HEK293 (cell line): ENCODE data around the gene TACR2.

Experiments
- ATF2 ChIP-seq: fragments of 450-650 bp; formaldehyde crosslinking; IDR thresholded peaks from 2 replicates; pipeline ENCODE4 v1.5.1; 2016; ENCODE audit warnings: missing biosample characterization, missing genetic modification characterization, low read depth
- HOXA7 ChIP-seq: sonication (generic); formaldehyde crosslinking; IDR thresholded peaks from 2 replicates; pipeline ENCODE4 v1.8.1; 2022; ENCODE audit warnings: missing genetic modification reagents, borderline replicate concordance
- KLF8 ChIP-seq: fragments of 450-650 bp; formaldehyde crosslinking; IDR thresholded peaks from 2 replicates; pipeline ENCODE4 v1.5.1; 2016; ENCODE audit warnings: missing biosample characterization, missing genetic modification characterization
- PRDM1 ChIP-seq: fragments of 450-650 bp; formaldehyde crosslinking; IDR thresholded peaks from 2 replicates; pipeline ENCODE4; 2016; ENCODE audit warnings: missing biosample characterization, missing genetic modification characterization
- RBAK ChIP-seq: fragments of 450-650 bp; formaldehyde crosslinking; IDR thresholded peaks from 2 replicates; pipeline ENCODE4 v1.5.1; 2016; ENCODE audit warnings: missing biosample characterization, missing genetic modification characterization
- SCRT2 ChIP-seq: fragments of 450-650 bp; formaldehyde crosslinking; IDR thresholded peaks from 2 replicates; pipeline ENCODE4 v1.5.1; 2016; ENCODE audit warnings: missing biosample characterization, missing genetic modification characterization
- ZBTB21 ChIP-seq: fragments of 450-650 bp; formaldehyde crosslinking; IDR thresholded peaks from 2 replicates; pipeline ENCODE4 v1.5.1; 2017; ENCODE audit warnings: missing biosample characterization, missing genetic modification characterization
- ZBTB26 ChIP-seq: fragments of 450-650 bp; formaldehyde crosslinking; optimal IDR thresholded peaks from 2 replicates; pipeline ENCODE3; 2016; ENCODE audit warnings: missing biosample characterization, mild to moderate bottlenecking, missing genetic modification characterization
- ZBTB7A ChIP-seq: fragments of 450-650 bp; formaldehyde crosslinking; IDR thresholded peaks from 2 replicates; pipeline ENCODE4 v1.5.1; 2016; ENCODE audit warnings: low read depth, missing biosample characterization, missing genetic modification characterization
- ZEB2 ChIP-seq: fragments of 450-650 bp; formaldehyde crosslinking; IDR thresholded peaks from 2 replicates; pipeline ENCODE4 v1.5.1; 2016; ENCODE audit warnings: missing biosample characterization, missing genetic modification characterization
- ZNF10 ChIP-seq: fragments of 450-650 bp; formaldehyde crosslinking; IDR thresholded peaks from 2 replicates; pipeline ENCODE4 v1.5.1; 2017; ENCODE audit warnings: missing biosample characterization, missing genetic modification characterization
- ZNF114 ChIP-seq: fragments of 450-650 bp; formaldehyde crosslinking; IDR thresholded peaks from 2 replicates; pipeline ENCODE4 v1.5.0; 2017; ENCODE audit warnings: missing biosample characterization, missing genetic modification characterization
- ZNF138 ChIP-seq: fragments of 450-650 bp; formaldehyde crosslinking; IDR thresholded peaks from 2 replicates; pipeline ENCODE4 v1.5.1; 2016; ENCODE audit warnings: missing biosample characterization, missing genetic modification characterization, borderline replicate concordance
- ZNF157 ChIP-seq: fragments of 450-650 bp; formaldehyde crosslinking; IDR thresholded peaks from 2 replicates; pipeline ENCODE4 v1.5.1; 2016; ENCODE audit warnings: missing biosample characterization, missing genetic modification characterization
- ZNF221 ChIP-seq: fragments of 450-650 bp; formaldehyde crosslinking; IDR thresholded peaks from 2 replicates; pipeline ENCODE4 v1.5.1; 2017; ENCODE audit warnings: missing biosample characterization, missing genetic modification characterization, borderline replicate concordance
- ZNF416 ChIP-seq: fragments of 450-650 bp; formaldehyde crosslinking; IDR thresholded peaks from 2 replicates; pipeline ENCODE4 v1.5.1; 2016; ENCODE audit warnings: missing biosample characterization, missing genetic modification characterization
- ZNF433 ChIP-seq: fragments of 450-650 bp; formaldehyde crosslinking; IDR thresholded peaks from 2 replicates; pipeline ENCODE4 v1.5.1; 2016; ENCODE audit warnings: missing biosample characterization, missing genetic modification characterization, low read depth
- ZNF529 ChIP-seq: fragments of 450-650 bp; formaldehyde crosslinking; IDR thresholded peaks from 2 replicates; pipeline ENCODE4 v1.5.1; 2017; ENCODE audit warnings: missing genetic modification characterization, missing biosample characterization; ENCODE audit not compliant: insufficient replicate concordance
- ZNF549 ChIP-seq: fragments of 450-650 bp; IDR thresholded peaks from 2 replicates; pipeline ENCODE4 v1.5.1; 2018; ENCODE audit warnings: missing biosample characterization, missing genetic modification characterization, mild to moderate bottlenecking, inconsistent platforms, moderate library complexity
- ZNF623 ChIP-seq: fragments of 450-650 bp; formaldehyde crosslinking; IDR thresholded peaks from 2 replicates; pipeline ENCODE4 v1.5.1; 2016; ENCODE audit warnings: missing biosample characterization, missing genetic modification characterization
- ZNF658 ChIP-seq: fragments of 450-650 bp; formaldehyde crosslinking; IDR thresholded peaks from 2 replicates; pipeline ENCODE4; 2016; ENCODE audit warnings: missing biosample characterization, missing genetic modification characterization
- ZNF701 ChIP-seq: fragments of 450-650 bp; formaldehyde crosslinking; IDR thresholded peaks from 2 replicates; pipeline ENCODE4 v1.5.1; 2016; ENCODE audit warnings: missing biosample characterization, missing genetic modification characterization
- ZNF768 ChIP-seq: fragments of 450-650 bp; formaldehyde crosslinking; IDR thresholded peaks from 2 replicates; pipeline ENCODE4 v1.5.1; 2018; ENCODE audit warnings: missing biosample characterization, mild to moderate bottlenecking, missing genetic modification characterization
- ZNF776 ChIP-seq: fragments of 450-650 bp; formaldehyde crosslinking; IDR thresholded peaks from 2 replicates; pipeline ENCODE4 v1.5.0; 2017; ENCODE audit warnings: missing biosample characterization, missing genetic modification characterization, borderline replicate concordance
- ZNF843 ChIP-seq: fragments of 450-650 bp; formaldehyde crosslinking; IDR thresholded peaks from 2 replicates; pipeline ENCODE4 v1.5.1; 2016; ENCODE audit warnings: missing biosample characterization, missing genetic modification characterization
- ZSCAN30 ChIP-seq: fragments of 450-650 bp; IDR thresholded peaks from 2 replicates; pipeline ENCODE4 v1.5.1; 2018; ENCODE audit warnings: missing biosample characterization, mild to moderate bottlenecking, missing genetic modification characterization, moderate library complexity
- ZXDB ChIP-seq: fragments of 450-650 bp; formaldehyde crosslinking; IDR thresholded peaks from 2 replicates; pipeline ENCODE4 v1.5.1; 2016; ENCODE audit warnings: missing biosample characterization, missing genetic modification characterization
- TF ChIP-seq, protein P1 (sequence below): fragments of 450-650 bp; formaldehyde crosslinking; IDR thresholded peaks from 2 replicates; pipeline ENCODE4 v1.5.1; 2017; ENCODE audit warnings: missing biosample characterization, missing genetic modification characterization
- TF ChIP-seq, protein P2 (sequence below): sonication (generic); formaldehyde crosslinking; IDR thresholded peaks from 2 replicates; pipeline ENCODE4 v1.8.1; 2022; ENCODE audit warnings: mild to moderate bottlenecking, moderate library complexity, missing genetic modification reagents
- TF ChIP-seq, protein P3 (sequence below): fragments of 450-650 bp; formaldehyde crosslinking; conservative IDR thresholded peaks from 2 replicates; pipeline ENCODE4 v1.5.1; 2016; ENCODE audit warnings: low read depth, missing biosample characterization, missing genetic modification characterization
- TF ChIP-seq, protein P4 (sequence below): fragments of 450-650 bp; formaldehyde crosslinking; IDR thresholded peaks from 2 replicates; pipeline ENCODE4 v1.5.1; 2016; ENCODE audit warnings: missing biosample characterization, missing genetic modification characterization

TACR2 gene

GRCh38 chr10:69408318-69409175 lies 8.2 kb downstream of the TACR2 start (continued):
- TF ChIP-seq ZBTB26 (tag by site-specific recombination): peak; percentile 70
- TF ChIP-seq ZXDB (tag by site-specific recombination): peak; percentile 44; the same call in 1 of the 2 replicates
- no peak for TF ChIP-seq ZNF776 (tag by site-specific recombination)
- TF ChIP-seq RBAK (tag by site-specific recombination): no peak
- TF ChIP-seq ZNF658 (tag by site-specific recombination): no peak
- TF ChIP-seq HOXA7: no peak
- TF ChIP-seq ZNF529 (tag by site-specific recombination): no peak
- no peak for TF ChIP-seq ZNF549 (tag by site-specific recombination)
- TF ChIP-seq ZNF416: no peak
- TF ChIP-seq, protein P1, sequence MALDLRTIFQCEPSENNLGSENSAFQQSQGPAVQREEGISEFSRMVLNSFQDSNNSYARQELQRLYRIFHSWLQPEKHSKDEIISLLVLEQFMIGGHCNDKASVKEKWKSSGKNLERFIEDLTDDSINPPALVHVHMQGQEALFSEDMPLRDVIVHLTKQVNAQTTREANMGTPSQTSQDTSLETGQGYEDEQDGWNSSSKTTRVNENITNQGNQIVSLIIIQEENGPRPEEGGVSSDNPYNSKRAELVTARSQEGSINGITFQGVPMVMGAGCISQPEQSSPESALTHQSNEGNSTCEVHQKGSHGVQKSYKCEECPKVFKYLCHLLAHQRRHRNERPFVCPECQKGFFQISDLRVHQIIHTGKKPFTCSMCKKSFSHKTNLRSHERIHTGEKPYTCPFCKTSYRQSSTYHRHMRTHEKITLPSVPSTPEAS (tag by site-specific recombination): no peak
- TF ChIP-seq ZNF114 (tag by site-specific recombination): no peak
- no peak; the same call in 1 of the 2 replicates for TF ChIP-seq ZNF10 (tag by site-specific recombination)
- TF ChIP-seq ZNF138: no peak
- peak; percentile 81 for TF ChIP-seq KLF8 (tag by site-specific recombination)
- TF ChIP-seq, protein P2, sequence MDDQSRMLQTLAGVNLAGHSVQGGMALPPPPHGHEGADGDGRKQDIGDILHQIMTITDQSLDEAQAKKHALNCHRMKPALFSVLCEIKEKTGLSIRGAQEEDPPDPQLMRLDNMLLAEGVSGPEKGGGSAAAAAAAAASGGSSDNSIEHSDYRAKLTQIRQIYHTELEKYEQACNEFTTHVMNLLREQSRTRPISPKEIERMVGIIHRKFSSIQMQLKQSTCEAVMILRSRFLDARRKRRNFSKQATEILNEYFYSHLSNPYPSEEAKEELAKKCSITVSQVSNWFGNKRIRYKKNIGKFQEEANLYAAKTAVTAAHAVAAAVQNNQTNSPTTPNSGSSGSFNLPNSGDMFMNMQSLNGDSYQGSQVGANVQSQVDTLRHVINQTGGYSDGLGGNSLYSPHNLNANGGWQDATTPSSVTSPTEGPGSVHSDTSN: peak; percentile 71; the same call in 1 of the 2 replicates
- peak; percentile 66 for TF ChIP-seq ZEB2 (tag by site-specific recombination)
- no peak for TF ChIP-seq ZNF701
- TF ChIP-seq ZNF843 (tag by site-specific recombination): no peak; the same call in 1 of the 2 replicates
- no peak for TF ChIP-seq ZBTB7A
- TF ChIP-seq SCRT2 (tag by site-specific recombination): no peak
- TF ChIP-seq ATF2 (tag by site-specific recombination): no peak; the same call in 1 of the 2 replicates
- peak; percentile 42; the same call in 1 of the 2 replicates for TF ChIP-seq ZBTB21 (tag by site-specific recombination)
- no peak for TF ChIP-seq ZNF221 (tag by site-specific recombination)
- TF ChIP-seq, protein P3, sequence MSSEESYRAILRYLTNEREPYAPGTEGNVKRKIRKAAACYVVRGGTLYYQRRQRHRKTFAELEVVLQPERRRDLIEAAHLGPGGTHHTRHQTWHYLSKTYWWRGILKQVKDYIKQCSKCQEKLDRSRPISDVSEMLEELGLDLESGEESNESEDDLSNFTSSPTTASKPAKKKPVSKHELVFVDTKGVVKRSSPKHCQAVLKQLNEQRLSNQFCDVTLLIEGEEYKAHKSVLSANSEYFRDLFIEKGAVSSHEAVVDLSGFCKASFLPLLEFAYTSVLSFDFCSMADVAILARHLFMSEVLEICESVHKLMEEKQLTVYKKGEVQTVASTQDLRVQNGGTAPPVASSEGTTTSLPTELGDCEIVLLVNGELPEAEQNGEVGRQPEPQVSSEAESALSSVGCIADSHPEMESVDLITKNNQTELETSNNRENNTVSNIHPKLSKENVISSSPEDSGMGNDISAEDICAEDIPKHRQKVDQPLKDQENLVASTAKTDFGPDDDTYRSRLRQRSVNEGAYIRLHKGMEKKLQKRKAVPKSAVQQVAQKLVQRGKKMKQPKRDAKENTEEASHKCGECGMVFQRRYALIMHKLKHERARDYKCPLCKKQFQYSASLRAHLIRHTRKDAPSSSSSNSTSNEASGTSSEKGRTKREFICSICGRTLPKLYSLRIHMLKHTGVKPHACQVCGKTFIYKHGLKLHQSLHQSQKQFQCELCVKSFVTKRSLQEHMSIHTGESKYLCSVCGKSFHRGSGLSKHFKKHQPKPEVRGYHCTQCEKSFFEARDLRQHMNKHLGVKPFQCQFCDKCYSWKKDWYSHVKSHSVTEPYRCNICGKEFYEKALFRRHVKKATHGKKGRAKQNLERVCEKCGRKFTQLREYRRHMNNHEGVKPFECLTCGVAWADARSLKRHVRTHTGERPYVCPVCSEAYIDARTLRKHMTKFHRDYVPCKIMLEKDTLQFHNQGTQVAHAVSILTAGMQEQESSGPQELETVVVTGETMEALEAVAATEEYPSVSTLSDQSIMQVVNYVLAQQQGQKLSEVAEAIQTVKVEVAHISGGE (tag by site-specific recombination): peak; percentile 56
- TF ChIP-seq ZSCAN30 (tag by site-specific recombination): peak; percentile 58
- no peak for TF ChIP-seq ZNF157 (tag by site-specific recombination)
- TF ChIP-seq ZNF768: no peak
- TF ChIP-seq ZNF623: no peak
- no peak for TF ChIP-seq ZNF433 (tag by site-specific recombination)
- no peak for TF ChIP-seq PRDM1 (tag by site-specific recombination)
- TF ChIP-seq, protein P4, sequence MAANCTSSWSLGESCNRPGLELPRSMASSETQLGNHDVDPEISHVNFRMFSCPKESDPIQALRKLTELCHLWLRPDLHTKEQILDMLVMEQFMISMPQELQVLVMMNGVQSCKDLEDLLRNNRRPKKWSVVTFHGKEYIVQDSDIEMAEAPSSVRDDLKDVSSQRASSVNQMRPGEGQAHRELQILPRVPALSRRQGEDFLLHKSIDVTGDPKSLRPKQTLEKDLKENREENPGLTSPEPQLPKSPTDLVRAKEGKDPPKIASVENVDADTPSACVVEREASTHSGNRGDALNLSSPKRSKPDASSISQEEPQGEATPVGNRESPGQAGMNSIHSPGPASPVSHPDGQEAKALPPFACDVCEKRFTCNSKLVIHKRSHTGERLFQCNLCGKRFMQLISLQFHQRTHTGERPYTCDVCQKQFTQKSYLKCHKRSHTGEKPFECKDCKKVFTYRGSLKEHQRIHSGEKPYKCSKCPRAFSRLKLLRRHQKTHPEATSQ (tag by site-specific recombination): no peak
